H9 (cell line): Measurements from ENCODE around the gene XIRP2. TPM values are rescaled to one million over a fixed set of nuclear protein-coding genes. Genes with fewer than 3 reads are reported as not detected.

ENCODE experiments used
- DNase-seq: peaks from one replicate; pipeline ENCODE4 v3.0.0-alpha.2; 2017
- H2AFZ ChIP-seq: one replicate; pipeline ENCODE4 v1.6.1; 2013; ENCODE audit warnings: mild to moderate bottlenecking, low read length, control low read depth, moderate library complexity
- H2AK5ac ChIP-seq: 2 replicates; pipeline ENCODE4 v1.6.1; 2013; ENCODE audit warnings: low read length, control low read depth, mixed read lengths; ENCODE audit not compliant: insufficient read length
- H2BK120ac ChIP-seq: one replicate; pipeline ENCODE4 v1.6.1; 2013; ENCODE audit warnings: low read depth, mild to moderate bottlenecking, low read length, control low read depth, inconsistent platforms; ENCODE audit not compliant: poor library complexity, severe bottlenecking
- H2BK12ac ChIP-seq: 2 replicates; pipeline ENCODE4 v1.6.1; 2013; ENCODE audit warnings: low read length, control low read depth, mixed read lengths, low read depth; ENCODE audit not compliant: insufficient read length
- H2BK15ac ChIP-seq: 2 replicates; pipeline ENCODE4 v1.6.1; 2013; ENCODE audit warnings: low read depth, low read length, control low read depth
- H2BK20ac ChIP-seq: one replicate; pipeline ENCODE4 v1.6.1; 2013; ENCODE audit warnings: low read depth, mild to moderate bottlenecking, low read length, control low read depth, inconsistent platforms; ENCODE audit not compliant: poor library complexity, severe bottlenecking
- H2BK5ac ChIP-seq: 2 replicates; pipeline ENCODE4 v1.6.1; 2013; ENCODE audit warnings: low read length, control low read depth, mixed read lengths; ENCODE audit not compliant: insufficient read length
- H3K14ac ChIP-seq: 2 replicates; pipeline ENCODE4 v1.6.1; 2013; ENCODE audit warnings: low read length, control low read depth; ENCODE audit not compliant: insufficient read depth
- H3K18ac ChIP-seq: 2 replicates; pipeline ENCODE4 v1.6.1; 2013; ENCODE audit warnings: low read depth, mild to moderate bottlenecking, mixed read lengths, low read length, control low read depth; ENCODE audit not compliant: insufficient read length
- H3K23ac ChIP-seq: 2 replicates; pipeline ENCODE4 v1.6.1; 2013; ENCODE audit warnings: low read length, control low read depth, mixed read lengths, low read depth; ENCODE audit not compliant: insufficient read length
- H3K23me2 ChIP-seq: 2 replicates; pipeline ENCODE4 v1.6.1; 2013; ENCODE audit warnings: low read depth, mild to moderate bottlenecking, mixed read lengths, low read length, control low read depth; ENCODE audit not compliant: insufficient read length, poor library complexity, severe bottlenecking
- H3K27ac ChIP-seq: 2 replicates; pipeline ENCODE4 v1.5.1; 2013; ENCODE audit warnings: low read length, control low read depth, mixed read lengths, low read depth; ENCODE audit not compliant: insufficient read length
- H3K27me3 ChIP-seq: 2 replicates; pipeline ENCODE4 v1.6.1; 2013; ENCODE audit warnings: low read length, control low read depth, inconsistent platforms; ENCODE audit not compliant: insufficient read depth
- H3K4ac ChIP-seq: 2 replicates; pipeline ENCODE4 v1.6.1; 2013; ENCODE audit warnings: low read depth, mild to moderate bottlenecking, control low read depth, inconsistent platforms, low read length, moderate library complexity
- H3K4me1 ChIP-seq: 2 replicates; pipeline ENCODE4 v1.6.1; 2013; ENCODE audit warnings: low read length, control low read depth, inconsistent platforms; ENCODE audit not compliant: insufficient read depth
- H3K4me2 ChIP-seq: 2 replicates; pipeline ENCODE4 v1.6.1; 2013; ENCODE audit warnings: low read length, control low read depth, mixed read lengths; ENCODE audit not compliant: insufficient read length, insufficient read depth
- H3K56ac ChIP-seq: 2 replicates; pipeline ENCODE4 v1.6.1; 2013; ENCODE audit warnings: low read depth, mild to moderate bottlenecking, mixed read lengths, low read length, control low read depth; ENCODE audit not compliant: insufficient read length
- H3K79me1 ChIP-seq: 2 replicates; pipeline ENCODE4 v1.6.1; 2013; ENCODE audit warnings: low read depth, mild to moderate bottlenecking, moderate library complexity, low read length, control low read depth, inconsistent platforms; ENCODE audit not compliant: insufficient read depth, poor library complexity, severe bottlenecking
- H3K79me2 ChIP-seq: 2 replicates; pipeline ENCODE4 v1.6.1; 2013; ENCODE audit warnings: low read length, control low read depth, inconsistent platforms; ENCODE audit not compliant: insufficient read depth
- H3K9ac ChIP-seq: 2 replicates; pipeline ENCODE4 v1.6.1; 2013; ENCODE audit warnings: low read length, control low read depth, mixed read lengths; ENCODE audit not compliant: insufficient read length; ENCODE audit errors: extremely low read depth
- H3K9me3 ChIP-seq: one replicate; pipeline ENCODE4 v1.6.1; 2013; ENCODE audit warnings: low read depth, low read length, inconsistent platforms; ENCODE audit not compliant: control insufficient read depth
- H3T11ph ChIP-seq: one replicate; pipeline ENCODE4 v1.6.1; 2013; ENCODE audit warnings: mild to moderate bottlenecking, low read length, control low read depth, inconsistent platforms
- H4K20me1 ChIP-seq: one replicate; pipeline ENCODE4 v1.6.1; 2013; ENCODE audit not compliant: control insufficient read depth, insufficient read length, insufficient read depth
- H4K5ac ChIP-seq: 2 replicates; pipeline ENCODE4 v1.6.1; 2013; ENCODE audit warnings: low read depth, mild to moderate bottlenecking, mixed read lengths, low read length, control low read depth; ENCODE audit not compliant: insufficient read length
- H4K8ac ChIP-seq: replicated peaks from 2 replicates; pipeline ENCODE4 v1.6.1; 2013; ENCODE audit warnings: low read length, control low read depth, mixed read lengths, low read depth; ENCODE audit not compliant: insufficient read length
- H4K91ac ChIP-seq: 2 replicates; pipeline ENCODE4 v1.6.1; 2013; ENCODE audit warnings: low read depth, mild to moderate bottlenecking, moderate library complexity, mixed read lengths, low read length, control low read depth; ENCODE audit not compliant: insufficient read length
- H3K27ac Mint-ChIP-seq, 3 experiments: 2 replicates in 2 of 3; 3 replicates in 1 of 3; pipeline ENCODE4 v1.8.0; 2020 to 2021; ENCODE audit warnings: mixed read lengths in 3 of 3, mild to moderate bottlenecking in 1 of 3, moderate library complexity in 1 of 3
- H3K27me3 Mint-ChIP-seq: 2 replicates; pipeline ENCODE4 v1.8.0; 2021; ENCODE audit warnings: low read depth, mild to moderate bottlenecking, moderate library complexity, mixed read lengths
- H3K36me3 Mint-ChIP-seq, 3 experiments: 2 replicates in 2 of 3; 3 replicates in 1 of 3; pipeline ENCODE4 v1.8.0; 2020 to 2021; ENCODE audit warnings: low read depth in 3 of 3, mixed read lengths in 3 of 3; ENCODE audit not compliant: insufficient read depth in 1 of 3
- H3K4me1 Mint-ChIP-seq, 2 experiments: 2 replicates each; pipeline ENCODE4 v1.8.0; 2020; ENCODE audit warnings: mixed read lengths in 2 of 2
- H3K4me3 Mint-ChIP-seq, 2 experiments: 2 replicates in 1 of 2; 3 replicates in 1 of 2; pipeline ENCODE4 v1.8.0; 2020 to 2021; ENCODE audit warnings: mild to moderate bottlenecking in 2 of 2, mixed read lengths in 2 of 2, moderate library complexity in 1 of 2
- H3K9me3 Mint-ChIP-seq, 2 experiments: 2 replicates in 1 of 2; 3 replicates in 1 of 2; pipeline ENCODE4 v1.8.0; 2020; ENCODE audit warnings: mild to moderate bottlenecking in 2 of 2, mixed read lengths in 2 of 2, moderate library complexity in 1 of 2
- CTCF ChIP-seq: fragments of 200-600 bp; sonication (generic); conservative IDR thresholded peaks from 3 replicates; pipeline ENCODE4 v1.8.0; 2021; ENCODE audit warnings: antibody characterized with exemption, mild to moderate bottlenecking
- WGBS: extraction: QIAGEN DNeasy Blood & Tissue Kit; methylation state at CpG from one replicate; pipeline ENCODE4 v1.1.7; 2013; ENCODE audit warnings: missing lambda C conversion rate, low lambda C conversion rate, mixed read lengths; ENCODE audit not compliant: insufficient read length; ENCODE audit errors: extremely low coverage; 5-methylcytosine and 5-hydroxymethylcytosine counted together
- total RNA-seq: library from RNA; stranded (reverse); gene quantifications from 2 replicates; pipeline ENCODE4 v1.2.1, GENCODE V29; 2021

The XIRP2 gene
- total RNA-seq, 1 experiment from 2014 or later: 0.07 TPM

GRCh38 chr2:167049659-167050058 is 161.4 kb downstream of the XIRP2 start:
- Histone ChIP-seq H2AFZ (no peak overlapping the region), H4K8ac (no peak overlapping the region), H4K5ac (no peak overlapping the region), H2AK5ac (no peak overlapping the region), H2BK5ac (no peak overlapping the region), H3K79me1 (no peaks in the 10 kb centered on the region), H2BK15ac (no peak overlapping the region), H3K18ac (no peak overlapping the region), H2BK12ac (no peak overlapping the region), H3T11ph (no peak overlapping the region), H3K4me1 (no peaks in the 10 kb centered on the region), H3K4ac (no peak overlapping the region), H3K14ac (no peak overlapping the region), H4K20me1 (no peaks in the 10 kb centered on the region), H3K23ac (no peak overlapping the region), H2BK20ac (no peak overlapping the region), H3K56ac (no peak overlapping the region), H3K9ac (no peak overlapping the region), H3K27me3 (no peaks in the 10 kb centered on the region), H4K91ac (no peak overlapping the region), H2BK120ac (no peak overlapping the region), H3K79me2 (no peaks in the 10 kb centered on the region), H3K27ac (no peak overlapping the region), H3K4me2 (no peak overlapping the region), H3K23me2 (no peaks in the 10 kb centered on the region), H3K9me3 (no peaks in the 10 kb centered on the region)
- Mint-ChIP-seq H3K36me3 (no peaks in the 10 kb centered on the region), H3K9me3 (no peaks in the 10 kb centered on the region), H3K4me1 (peaks cover 2 to 5% of the 10 kb centered on the region in 2 experiments), H3K27me3 (no peaks in the 10 kb centered on the region), H3K4me3 (no peak overlapping the region), H3K27ac (no peak overlapping the region)
- DNase-seq: no peak
- TF ChIP-seq CTCF: no peak
- WGBS: no CpG with 5 or more reads among the region's 3 CpGs
